Activated T-cell treated with anti-CD3 and anti-CD28 coated beads for 24 hours (primary cell): ENCODE data around the gene CDC42EP3.

Source experiments
- DNase-seq: peaks from one replicate; pipeline ENCODE4 v3.0.0-alpha.2; 2020; ENCODE audit warnings: low read depth

The CDC42EP3 gene

GRCh38 chr2:37656512-37657423, 14.7 kb downstream of the CDC42EP3 start:
- no peak for DNase-seq

- no peak for DNase-seq
These were observed 16.3 kb downstream of the CDC42EP3 start for GRCh38 chr2:37654932-37655841.

GRCh38 chr2:37654419-37654818, 17.0 kb downstream of the CDC42EP3 start:
- DNase-seq: no peak

- no peak for DNase-seq
These were observed 17.6 kb downstream of the CDC42EP3 start for GRCh38 chr2:37653805-37654378.

- DNase-seq: no peak
These were observed 18.3 kb downstream of the CDC42EP3 start for GRCh38 chr2:37653093-37653492.

GRCh38 chr2:37652199-37652640, 19.2 kb downstream of the CDC42EP3 start:
- no peak for DNase-seq

- no peak for DNase-seq
These were observed 20.8 kb downstream of the CDC42EP3 start for GRCh38 chr2:37650548-37651093.

- DNase-seq: no peak
These were observed 21.9 kb downstream of the CDC42EP3 start for GRCh38 chr2:37649518-37649917.

- DNase-seq: no peak
These were observed 23.0 kb downstream of the CDC42EP3 start for GRCh38 chr2:37648331-37649011.

- no peak for DNase-seq
These were observed 23.5 kb downstream of the CDC42EP3 start for GRCh38 chr2:37647971-37648330.

- no peak for DNase-seq
These were observed 25.6 kb downstream of the CDC42EP3 start for GRCh38 chr2:37645836-37646235.

GRCh38 chr2:37645362-37645761, 26.1 kb downstream of the CDC42EP3 start:
- no peak for DNase-seq

GRCh38 chr2:37644191-37644590, 27.3 kb downstream of the CDC42EP3 start:
- DNase-seq: no peak

GRCh38 chr2:37643730-37644078, 27.7 kb downstream of the CDC42EP3 start:
- no peak for DNase-seq

GRCh38 chr2:37642907-37643729, 28.3 kb downstream of the CDC42EP3 start:
- no peak for DNase-seq

GRCh38 chr2:37641582-37642171, 29.8 kb downstream of the CDC42EP3 start:
- no peak for DNase-seq

- no peak for DNase-seq
These were observed 31.8 kb downstream of the CDC42EP3 start for GRCh38 chr2:37639631-37640030.

GRCh38 chr2:37638973-37639372, 32.5 kb downstream of the CDC42EP3 start:
- DNase-seq: no peak

GRCh38 chr2:37637985-37638384, 33.5 kb downstream of the CDC42EP3 start:
- no peak for DNase-seq

GRCh38 chr2:37637190-37637860, 34.1 kb downstream of the CDC42EP3 start:
- no peak for DNase-seq
